Measurements from ENCODE around the gene NOS2.

The NOS2 gene

GRCh38 chr17:27819145-27819544 is 18.8 kb upstream of the NOS2 start:
- no peak for DNase-seq (ENCODE audit: low read depth in 2 of 2)

- DNase-seq (ENCODE audit: low read depth in 2 of 2): no peak
Observed at GRCh38 chr17:27818401-27819105, 18.2 kb upstream of the NOS2 start.

DNA sequence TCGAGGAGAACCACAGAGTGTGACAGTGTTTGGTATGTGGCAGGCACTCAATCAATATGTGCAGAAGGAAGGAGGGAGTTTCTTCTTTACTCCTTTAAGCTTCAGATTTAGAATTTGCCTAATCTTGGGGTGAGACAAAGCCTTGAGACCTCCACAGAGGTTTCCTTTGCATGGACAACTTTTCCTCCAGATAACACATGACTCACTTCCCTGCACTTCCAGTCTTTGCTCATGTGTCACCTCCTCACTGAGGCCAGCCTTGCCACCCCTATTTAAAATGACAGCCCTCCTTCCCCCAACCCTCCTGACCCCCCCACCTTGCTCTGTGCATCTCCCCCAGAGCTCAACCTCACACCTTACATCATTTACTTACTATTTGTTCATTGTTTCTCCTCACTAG is 17.4 kb upstream of the NOS2 start:
- no peak for DNase-seq (ENCODE audit: low read depth in 2 of 2)

DNA sequence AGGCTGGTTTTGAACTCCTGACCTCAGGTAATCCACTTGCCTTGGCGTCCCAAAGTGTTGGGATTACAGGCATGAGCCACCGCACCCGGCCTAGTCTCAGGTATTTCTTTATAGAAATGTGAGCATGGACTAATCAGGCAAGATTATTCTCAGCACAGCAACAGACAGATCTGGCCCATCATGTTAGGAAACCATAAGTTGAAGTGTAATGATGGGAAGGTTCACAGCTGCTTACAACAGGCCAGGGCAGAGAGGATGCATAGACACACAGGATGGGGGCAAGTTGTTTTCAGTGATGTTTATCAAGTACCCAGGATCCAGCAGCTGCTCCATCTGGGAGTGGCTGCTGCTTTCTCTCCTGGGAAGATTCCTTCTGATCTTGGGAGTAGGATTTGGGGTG is 16.6 kb upstream of the NOS2 start:
- DNase-seq (ENCODE audit: low read depth in 2 of 2): no peak

- DNase-seq (ENCODE audit: low read depth in 2 of 2): no peak
Observed at GRCh38 chr17:27811961-27812360, 11.6 kb upstream of the NOS2 start.

DNA sequence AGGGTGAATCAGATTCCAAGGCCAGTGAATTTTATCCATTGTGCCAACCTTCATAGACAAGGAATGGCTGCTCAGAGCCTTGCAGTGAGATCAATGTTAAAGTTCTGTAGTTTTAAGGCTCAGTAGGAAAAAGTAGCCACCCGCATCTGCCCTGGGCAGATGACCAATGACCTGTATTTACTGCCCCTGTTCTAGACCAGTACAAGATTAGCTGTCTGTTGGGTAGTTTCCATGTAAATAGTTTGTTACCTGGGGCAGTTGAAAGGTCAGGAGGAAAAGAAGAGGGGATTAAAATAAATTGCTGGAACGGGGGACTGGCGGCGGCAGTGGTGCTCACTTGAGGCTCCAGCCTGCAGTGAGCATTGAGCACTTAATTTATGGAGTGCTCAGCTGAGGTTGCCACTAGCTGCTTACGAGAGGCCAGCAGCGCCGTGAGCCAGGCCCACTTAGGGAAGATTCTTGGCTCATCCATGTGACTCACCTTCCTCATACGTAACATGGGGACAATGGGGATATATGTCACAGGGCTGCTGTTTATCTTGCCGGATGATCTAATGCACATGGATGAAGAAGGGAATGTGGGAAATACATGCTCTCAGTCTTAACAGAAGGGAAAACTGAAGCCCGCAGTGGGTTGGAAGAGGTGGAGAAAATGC is 10.7 kb upstream of the NOS2 start:
- no peak for DNase-seq (ENCODE audit: low read depth in 2 of 2)

- peak; percentile 34 to 36 for DNase-seq (ENCODE audit: low read depth in 2 of 2)
Observed at GRCh38 chr17:27810211-27810901, 10.0 kb upstream of the NOS2 start.

DNA sequence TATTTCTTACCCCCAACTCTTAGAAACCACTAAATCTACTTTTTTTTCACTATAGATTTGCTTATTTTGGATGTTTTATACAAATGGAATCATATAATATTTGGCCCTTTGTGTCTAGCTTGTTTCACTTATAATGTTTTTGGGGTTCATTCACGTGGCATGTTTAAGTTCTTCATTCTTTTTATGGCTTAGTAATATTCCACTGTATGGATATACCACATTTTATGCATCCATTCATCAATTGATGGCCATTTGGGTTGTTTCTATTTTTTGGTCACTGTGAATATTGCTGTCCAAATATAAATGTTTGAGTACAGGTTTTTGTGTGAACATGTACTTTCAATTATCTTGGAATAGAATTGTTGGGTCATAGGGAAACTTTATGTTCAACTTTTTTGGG is 9.2 kb upstream of the NOS2 start:
- no peak for DNase-seq (ENCODE audit: low read depth in 2 of 2)

- DNase-seq (ENCODE audit: low read depth in 2 of 2): peak in 1 of 2 donors; percentile 30
Observed at GRCh38 chr17:27808628-27809027, 8.3 kb upstream of the NOS2 start.

- peak; percentile 37 to 42 for DNase-seq (ENCODE audit: low read depth in 2 of 2)
Observed at GRCh38 chr17:27807567-27808470, 7.5 kb upstream of the NOS2 start.

DNA sequence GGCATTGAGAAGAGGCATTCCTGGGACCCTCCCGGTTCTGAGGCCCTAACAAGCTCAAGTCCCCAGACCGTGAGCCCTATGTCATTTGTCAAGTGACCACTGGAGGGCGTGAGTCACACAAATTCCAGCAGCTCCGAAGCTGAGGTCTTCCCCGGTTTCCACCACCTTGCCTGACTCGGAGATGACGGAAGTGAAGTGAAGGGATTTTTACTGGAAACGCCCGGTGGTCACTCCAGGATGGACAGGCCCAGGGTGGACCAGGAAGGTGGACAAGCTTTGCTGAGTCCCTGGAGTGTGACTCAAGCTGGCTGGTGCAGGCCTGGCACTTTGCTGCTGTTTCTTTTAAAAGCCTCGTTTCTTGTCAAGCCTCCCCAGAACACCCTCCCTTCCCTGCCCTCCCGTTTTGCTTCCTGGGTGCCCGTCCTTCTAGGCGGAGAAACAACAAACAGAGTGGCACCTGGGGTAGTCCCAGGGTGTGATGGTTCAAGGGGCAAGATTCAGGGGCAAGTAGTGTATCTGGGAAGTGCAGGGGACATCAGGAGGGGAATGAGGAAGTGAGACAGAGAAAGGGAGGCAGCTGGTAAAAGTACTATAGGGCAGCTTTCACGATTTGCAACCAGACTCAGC is 5.3 kb upstream of the NOS2 start:
- DNase-seq (ENCODE audit: low read depth in 2 of 2): peak; percentile 63 to 72

DNA sequence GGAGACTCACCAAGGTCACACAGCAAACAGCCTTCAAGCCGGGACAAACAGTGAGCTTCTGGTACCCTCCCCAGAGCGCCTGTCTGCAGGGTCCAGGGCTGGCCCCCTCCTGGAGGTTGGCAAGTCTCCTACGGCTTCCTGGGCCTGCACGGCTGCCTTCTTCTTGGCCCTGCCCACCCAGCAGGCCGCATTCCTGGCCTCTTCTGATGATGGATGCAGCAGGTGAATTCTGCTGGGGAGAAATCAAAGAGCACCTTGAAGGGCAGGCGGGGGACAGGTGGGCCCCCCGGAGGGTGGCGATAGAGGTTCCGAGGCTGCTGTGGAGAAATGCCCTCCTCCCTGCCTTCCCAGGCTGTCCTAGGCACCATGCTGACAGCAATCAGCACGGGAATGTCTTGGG is 3.8 kb upstream of the NOS2 start:
- no peak for DNase-seq (ENCODE audit: low read depth in 2 of 2)

- no peak for DNase-seq (ENCODE audit: low read depth in 2 of 2)
Observed at GRCh38 chr17:27802962-27803680, 2.8 kb upstream of the NOS2 start.

DNA sequence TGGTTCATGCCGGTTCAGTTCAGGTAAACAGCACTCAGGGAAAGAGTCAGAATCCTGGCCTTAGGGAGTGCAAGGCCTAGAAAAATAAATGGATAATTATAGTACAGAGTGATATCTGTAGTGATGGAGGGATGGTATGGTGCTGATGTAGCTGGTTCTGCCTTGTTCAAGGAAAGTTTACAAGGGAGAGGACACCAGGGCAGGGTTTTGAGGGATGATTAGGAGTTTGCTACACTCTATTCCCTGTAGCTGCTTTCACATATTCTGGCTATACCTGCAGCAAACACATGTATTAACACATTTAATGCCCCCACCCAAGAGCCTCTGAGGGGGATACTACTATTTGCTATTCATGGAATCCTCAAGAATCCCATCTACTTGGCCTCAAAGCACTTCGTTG is 1.7 kb upstream of the NOS2 start:
- no peak for DNase-seq (ENCODE audit: low read depth in 2 of 2)

DNA sequence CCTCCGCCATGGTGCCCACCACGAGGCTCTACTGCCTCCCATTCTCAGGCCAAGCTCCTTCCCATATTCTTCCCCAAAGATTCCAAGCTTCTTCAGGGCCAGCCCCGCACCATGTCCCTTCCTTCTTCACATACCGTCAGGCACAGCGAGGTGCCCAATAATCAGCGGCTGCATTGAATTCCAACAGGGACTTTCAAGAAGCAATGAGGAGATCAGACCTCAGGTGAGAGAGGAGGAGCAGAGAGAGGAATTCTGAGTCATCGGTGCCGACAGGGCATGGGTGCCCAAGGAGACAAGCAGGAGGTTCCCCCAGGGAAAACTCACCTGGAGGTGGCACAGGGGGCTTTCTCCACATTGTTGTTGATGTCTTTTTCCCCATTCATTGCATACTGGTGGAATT is 2.0 kb downstream of the NOS2 start:
- DNase-seq (ENCODE audit: low read depth in 2 of 2): no peak

GRCh38 chr17:27797390-27798091 is 2.8 kb downstream of the NOS2 start:
- DNase-seq (ENCODE audit: low read depth in 2 of 2): no peak

DNA sequence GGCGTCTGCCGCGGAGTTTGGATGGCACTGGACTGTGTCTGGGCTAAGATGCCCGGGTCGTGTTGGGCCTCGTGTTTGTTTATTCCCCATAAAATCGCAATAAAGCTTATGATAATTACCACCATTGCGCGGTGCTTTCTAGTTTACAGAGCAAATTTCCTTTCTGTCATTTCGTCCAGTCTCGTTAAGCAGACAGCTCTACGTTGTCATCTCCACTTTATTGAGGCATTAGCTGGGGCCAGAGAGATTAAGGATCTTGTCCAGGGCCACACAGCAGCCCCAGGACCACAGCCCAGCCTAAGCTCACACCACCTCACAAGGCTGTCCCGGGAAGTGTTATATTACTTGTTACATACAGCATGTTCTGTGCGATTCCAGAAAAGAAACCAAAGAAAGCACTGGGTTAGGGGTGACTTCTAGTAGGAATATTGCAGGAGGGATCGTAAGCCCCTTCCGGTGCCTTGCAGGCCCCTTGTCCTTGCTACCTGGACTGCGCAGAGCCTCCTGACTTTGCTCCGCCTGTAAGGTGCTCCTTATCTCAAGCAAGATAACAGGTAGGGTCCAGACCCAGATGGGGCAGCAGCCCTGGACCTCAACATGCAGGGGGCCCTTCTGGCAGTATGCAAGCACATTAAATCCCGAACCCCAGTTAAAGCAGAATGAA is 6.3 kb downstream of the NOS2 start:
- DNase-seq (ENCODE audit: low read depth in 2 of 2): no peak

DNA sequence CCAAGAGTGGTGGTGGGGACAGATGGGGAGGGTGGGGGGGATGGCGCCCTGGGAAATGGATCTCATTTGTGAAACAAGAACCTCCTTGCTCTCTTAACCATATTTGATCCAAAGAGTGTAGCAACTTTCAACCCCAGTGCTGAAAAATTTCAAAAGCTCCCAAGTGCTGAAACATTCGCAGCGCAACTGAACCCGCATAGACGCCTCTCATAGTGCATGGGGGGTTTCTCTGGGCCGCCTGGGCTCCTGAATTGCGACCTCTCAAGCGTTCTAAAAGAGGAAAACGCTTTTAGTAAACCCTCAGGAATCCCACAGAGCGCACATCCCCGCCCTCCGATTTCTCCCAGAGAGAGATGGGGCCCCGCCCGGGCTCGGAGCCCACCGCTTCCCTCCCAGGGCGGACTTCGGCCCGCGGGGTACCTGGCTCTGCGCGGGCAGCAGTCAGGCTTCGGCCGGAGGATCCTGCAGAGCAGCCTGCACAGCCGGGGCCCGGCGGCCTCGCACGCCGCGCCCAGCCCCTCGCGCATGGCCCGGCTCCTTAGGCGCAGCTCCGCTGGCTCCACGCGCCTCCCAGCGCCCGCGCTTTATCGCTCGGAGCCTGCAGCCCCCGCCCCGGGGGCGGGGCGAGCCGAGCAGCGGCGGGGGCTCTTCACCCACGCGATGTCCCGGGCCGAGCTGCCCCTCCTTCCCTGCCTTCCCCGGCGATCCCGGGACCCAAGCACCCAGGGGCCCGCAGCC is 7.0 kb downstream of the NOS2 start:
- DNase-seq (ENCODE audit: low read depth in 2 of 2): no peak

DNA sequence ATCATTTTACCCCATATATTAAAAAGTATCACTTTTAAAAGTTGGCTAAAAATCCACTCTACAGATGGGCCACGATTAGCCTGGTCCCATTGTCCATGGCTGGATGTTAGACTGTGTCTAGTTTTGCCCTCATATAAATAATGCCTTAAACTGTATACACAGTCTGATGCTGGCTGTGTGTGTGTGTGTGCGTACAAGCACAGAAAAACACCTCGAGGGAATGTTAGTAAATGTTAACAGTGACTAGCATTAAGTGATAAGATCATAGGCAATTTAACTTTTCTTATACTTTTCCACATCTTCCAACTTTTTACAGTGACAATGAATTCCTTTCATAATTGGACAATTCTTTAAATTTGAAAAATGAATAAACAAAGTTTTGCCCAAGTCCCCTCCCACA is 8.2 kb downstream of the NOS2 start:
- DNase-seq (ENCODE audit: low read depth in 2 of 2): no peak

All from stimulated activated CD4-positive, alpha-beta T cell treated with anti-CD3 and anti-CD28 coated beads, Interleukin-4, amount 100 ng/mL, for 48 hours (primary cell).